Measurements from ENCODE around the gene ARHGAP45. TPM values are rescaled to one million over a fixed set of nuclear protein-coding genes. Genes with fewer than 3 reads are reported as not detected.

ARHGAP45 gene
- total RNA-seq, 1 experiment from 2014 or later, result 45.3 TPM

- DNase-seq (no peak), ATAC-seq (no peak)
- H3K27me3 ChIP-seq (ENCODE audit: low read length), result no peaks in the 10 kb centered on the region
- H3K79me2 ChIP-seq (ENCODE audit: low read length), result peaks cover 27% of the 10 kb centered on the region
- H4K20me1 ChIP-seq (ENCODE audit: low read length), result peaks cover 10% of the 10 kb centered on the region; the same call in 1 of the 2 replicates
- H3F3A ChIP-seq (ENCODE audit: low read length, unreplicated experiment), result no peaks in the 10 kb centered on the region
- no peak overlapping the region for H3K9ac ChIP-seq (ENCODE audit: low read length)
- no peak overlapping the region for H3K27ac ChIP-seq (ENCODE audit: low read length)
- no peak overlapping the region for H3K4me3 ChIP-seq (ENCODE audit: low read length)
- no peaks in the 10 kb centered on the region for H3K9me3 ChIP-seq (ENCODE audit: low read length)
- no peaks in the 10 kb centered on the region for H3K9me2 ChIP-seq (replicated peaks; ENCODE audit: low read length)
- TF ChIP-seq EZH2phosphoT487 (IDR thresholded peaks at IDR 0.05; ENCODE audit: borderline replicate concordance, low read length) (no peak), EZH2 (IDR thresholded peaks at IDR 0.05; ENCODE audit: low read length, unreplicated experiment) (no peak), CTCF (conservative IDR thresholded peaks at IDR 0.05; ENCODE audit: low read depth, low read length) (no peak)
- H2AFZ ChIP-seq (ENCODE audit: low read length), result no peak overlapping the region
- ChIA-PET CTCF (no interaction called here), POLR2A (ENCODE audit: unreplicated experiment) (no interaction called here)
- intact Hi-C loops (cut with micrococcal nuclease), result no loop called here
- peaks cover 7% of the 10 kb centered on the region; the same call in 1 of the 2 replicates for H3K4me1 ChIP-seq (ENCODE audit: insufficient read depth, low read length)
- H3K36me3 ChIP-seq (ENCODE audit: low read depth, low read length), result no peaks in the 10 kb centered on the region
- no TSS peak for BruUV-seq (replicated peaks)
- no peak overlapping the region for H3K4me2 ChIP-seq (ENCODE audit: low read length)
Measured at GRCh38 chr19:1089891-1090290, 22.9 kb downstream of the ARHGAP45 start.

GRCh38 chr19:1090731-1091543, 24.0 kb downstream of the ARHGAP45 start:
- Histone ChIP-seq H3K36me3 (ENCODE audit: low read depth, low read length) (no peaks in the 10 kb centered on the region), H3F3A (ENCODE audit: low read length, unreplicated experiment) (no peaks in the 10 kb centered on the region), H3K27ac (ENCODE audit: low read length) (no peak overlapping the region), H3K4me1 (ENCODE audit: insufficient read depth, low read length) (peaks cover 12% of the 10 kb centered on the region; the same call in 1 of the 2 replicates), H2AFZ (ENCODE audit: low read length) (no peak overlapping the region), H4K20me1 (ENCODE audit: low read length) (peaks cover 10% of the 10 kb centered on the region; the same call in 1 of the 2 replicates), H3K9ac (ENCODE audit: low read length) (no peak overlapping the region), H3K9me3 (ENCODE audit: low read length) (no peaks in the 10 kb centered on the region), H3K4me3 (ENCODE audit: low read length) (no peak overlapping the region), H3K9me2 (replicated peaks; ENCODE audit: low read length) (no peaks in the 10 kb centered on the region), H3K27me3 (ENCODE audit: low read length) (no peaks in the 10 kb centered on the region), H3K79me2 (ENCODE audit: low read length) (peaks cover 30% of the 10 kb centered on the region), H3K4me2 (ENCODE audit: low read length) (no peak overlapping the region)
- TF ChIP-seq CTCF (conservative IDR thresholded peaks at IDR 0.05; ENCODE audit: low read depth, low read length) (no peak), EZH2phosphoT487 (IDR thresholded peaks at IDR 0.05; ENCODE audit: borderline replicate concordance, low read length) (no peak), EZH2 (IDR thresholded peaks at IDR 0.05; ENCODE audit: low read length, unreplicated experiment) (no peak)
- intact Hi-C loops (cut with micrococcal nuclease), result no loop called here
- POLR2A ChIA-PET (ENCODE audit: unreplicated experiment), result no interaction called here
- no peak for ATAC-seq
- BruUV-seq (replicated peaks), result no TSS peak
- DNase-seq, result no peak
- CTCF ChIA-PET, result no interaction called here

- Histone ChIP-seq H2AFZ (ENCODE audit: low read length) (no peak overlapping the region), H3K9me3 (ENCODE audit: low read length) (no peaks in the 10 kb centered on the region), H3K4me2 (ENCODE audit: low read length) (no peak overlapping the region), H3F3A (ENCODE audit: low read length, unreplicated experiment) (no peaks in the 10 kb centered on the region), H3K4me3 (ENCODE audit: low read length) (no peak overlapping the region), H3K79me2 (ENCODE audit: low read length) (peaks cover 30% of the 10 kb centered on the region), H3K9me2 (replicated peaks; ENCODE audit: low read length) (no peaks in the 10 kb centered on the region), H3K27me3 (ENCODE audit: low read length) (no peaks in the 10 kb centered on the region), H3K27ac (ENCODE audit: low read length) (no peak overlapping the region), H4K20me1 (ENCODE audit: low read length) (peaks cover 10% of the 10 kb centered on the region; the same call in 1 of the 2 replicates), H3K4me1 (ENCODE audit: insufficient read depth, low read length) (peaks cover 12% of the 10 kb centered on the region; the same call in 1 of the 2 replicates), H3K9ac (ENCODE audit: low read length) (no peak overlapping the region), H3K36me3 (ENCODE audit: low read depth, low read length) (no peaks in the 10 kb centered on the region)
- intact Hi-C loops (cut with micrococcal nuclease), result no loop called here
- POLR2A ChIA-PET (ENCODE audit: unreplicated experiment), result no interaction called here
- CTCF ChIA-PET, result no interaction called here
- DNase-seq (no peak), ATAC-seq (no peak)
- BruUV-seq (replicated peaks), result no TSS peak
- TF ChIP-seq CTCF (conservative IDR thresholded peaks at IDR 0.05; ENCODE audit: low read depth, low read length) (no peak), EZH2phosphoT487 (IDR thresholded peaks at IDR 0.05; ENCODE audit: borderline replicate concordance, low read length) (no peak), EZH2 (IDR thresholded peaks at IDR 0.05; ENCODE audit: low read length, unreplicated experiment) (no peak)
Measured at GRCh38 chr19:1091544-1092175, 24.7 kb downstream of the ARHGAP45 start.
